Esophagus squamous epithelium (tissue), 4 donors: ENCODE measurements around the gene GPC3.

Experiments used
- CTCF ChIP-seq, 6 experiments: fragments of 450-650 bp in 4 of 6; fragments of 200-600 bp in 2 of 6; sonication (generic) in 2 of 6; IDR thresholded peaks; one replicate each; pipeline ENCODE4 v1.5.1; 2016 to 2019; ENCODE audit warnings: antibody characterized with exemption in 6 of 6, mild to moderate bottlenecking in 4 of 6, moderate library complexity in 4 of 6
- POLR2A ChIP-seq, 4 donors: fragments of 450-650 bp; IDR thresholded peaks; one replicate each; pipeline ENCODE4 v1.6.1; 2017; ENCODE audit warnings: antibody characterized with exemption in 4 of 4, mild to moderate bottlenecking in 4 of 4, moderate library complexity in 3 of 4

GRCh38 chrX:133685822-133686221 lies 299.6 kb downstream of the GPC3 start:
- TF ChIP-seq CTCF (IDR thresholded peaks at IDR 0.05) = no peak
- TF ChIP-seq POLR2A (IDR thresholded peaks at IDR 0.05) = no peak
